Endothelial cell (in vitro differentiated cells): ENCODE measurements around the gene C11orf21. TPM values are rescaled to one million over a fixed set of nuclear protein-coding genes. Genes with fewer than 3 reads are reported as not detected.

Experiments used
- DNase-seq: peaks from one replicate; pipeline ENCODE4 v3.0.0; 2021; ENCODE audit warnings: low spot score
- H3K27ac Mint-ChIP-seq: one replicate; pipeline ENCODE4 v1.8.0; 2021; ENCODE audit warnings: mixed read lengths, inconsistent platforms; ENCODE audit not compliant: unreplicated experiment
- H3K27me3 Mint-ChIP-seq: one replicate; pipeline ENCODE4 v1.8.0; 2021; ENCODE audit warnings: mild to moderate bottlenecking, moderate library complexity, mixed read lengths, inconsistent platforms; ENCODE audit not compliant: unreplicated experiment
- H3K36me3 Mint-ChIP-seq: one replicate; pipeline ENCODE4 v1.8.0; 2021; ENCODE audit warnings: mild to moderate bottlenecking, low read depth, mixed read lengths, inconsistent platforms; ENCODE audit not compliant: unreplicated experiment
- H3K4me1 Mint-ChIP-seq: one replicate; pipeline ENCODE4 v1.8.0; 2021; ENCODE audit warnings: mild to moderate bottlenecking, mixed read lengths, inconsistent platforms; ENCODE audit not compliant: unreplicated experiment
- H3K4me3 Mint-ChIP-seq: one replicate; pipeline ENCODE4 v1.8.0; 2021; ENCODE audit warnings: mild to moderate bottlenecking, mixed read lengths, inconsistent platforms; ENCODE audit not compliant: unreplicated experiment
- H3K9me3 Mint-ChIP-seq: one replicate; pipeline ENCODE4 v1.8.0; 2021; ENCODE audit warnings: mixed read lengths, inconsistent platforms; ENCODE audit not compliant: unreplicated experiment
- CTCF ChIP-seq: fragments of 200-600 bp; sonication (generic); IDR thresholded peaks from one replicate; pipeline ENCODE4 v1.5.0; 2021; ENCODE audit warnings: antibody characterized with exemption; ENCODE audit not compliant: unreplicated experiment
- total RNA-seq: library from RNA; stranded (reverse); fragmentation: NEBNext Ultra II Directional; extraction: Animal tissue kit (Norgen Biotek cat#: 25700); gene quantifications from one replicate; pipeline ENCODE4 v1.2.1, GENCODE V29; 2021; ENCODE audit not compliant: unreplicated experiment

Gene C11orf21
- total RNA-seq, 1 donor from 2014 or later = 0.13 TPM

- no peak for TF ChIP-seq CTCF
- H3K4me3 Mint-ChIP-seq = no peak overlapping the region
- H3K27me3 Mint-ChIP-seq = no peaks in the 10 kb centered on the region
- no peaks in the 10 kb centered on the region for H3K4me1 Mint-ChIP-seq
- DNase-seq = no peak
- no peak overlapping the region for H3K27ac Mint-ChIP-seq
- H3K9me3 Mint-ChIP-seq = no peaks in the 10 kb centered on the region
- no peaks in the 10 kb centered on the region for H3K36me3 Mint-ChIP-seq
These were observed 9.8 kb upstream of the C11orf21 start for GRCh38 chr11:2311353-2312133.

- peaks cover 7% of the 10 kb centered on the region for H3K4me1 Mint-ChIP-seq
- no peaks in the 10 kb centered on the region for H3K27me3 Mint-ChIP-seq
- H3K9me3 Mint-ChIP-seq = no peaks in the 10 kb centered on the region
- DNase-seq = no peak
- H3K4me3 Mint-ChIP-seq = no peak overlapping the region
- no peaks in the 10 kb centered on the region for H3K36me3 Mint-ChIP-seq
- TF ChIP-seq CTCF = no peak
- no peak overlapping the region for H3K27ac Mint-ChIP-seq
These were observed 9.2 kb upstream of the C11orf21 start for GRCh38 chr11:2310786-2311352.

GRCh38 chr11:2310073-2310785, 8.5 kb upstream of the C11orf21 start:
- no peak for TF ChIP-seq CTCF
- Mint-ChIP-seq H3K27ac (no peak overlapping the region), H3K4me3 (no peak overlapping the region), H3K36me3 (no peaks in the 10 kb centered on the region), H3K9me3 (no peaks in the 10 kb centered on the region), H3K27me3 (no peaks in the 10 kb centered on the region), H3K4me1 (peaks cover 9% of the 10 kb centered on the region)
- DNase-seq = no peak

DNA sequence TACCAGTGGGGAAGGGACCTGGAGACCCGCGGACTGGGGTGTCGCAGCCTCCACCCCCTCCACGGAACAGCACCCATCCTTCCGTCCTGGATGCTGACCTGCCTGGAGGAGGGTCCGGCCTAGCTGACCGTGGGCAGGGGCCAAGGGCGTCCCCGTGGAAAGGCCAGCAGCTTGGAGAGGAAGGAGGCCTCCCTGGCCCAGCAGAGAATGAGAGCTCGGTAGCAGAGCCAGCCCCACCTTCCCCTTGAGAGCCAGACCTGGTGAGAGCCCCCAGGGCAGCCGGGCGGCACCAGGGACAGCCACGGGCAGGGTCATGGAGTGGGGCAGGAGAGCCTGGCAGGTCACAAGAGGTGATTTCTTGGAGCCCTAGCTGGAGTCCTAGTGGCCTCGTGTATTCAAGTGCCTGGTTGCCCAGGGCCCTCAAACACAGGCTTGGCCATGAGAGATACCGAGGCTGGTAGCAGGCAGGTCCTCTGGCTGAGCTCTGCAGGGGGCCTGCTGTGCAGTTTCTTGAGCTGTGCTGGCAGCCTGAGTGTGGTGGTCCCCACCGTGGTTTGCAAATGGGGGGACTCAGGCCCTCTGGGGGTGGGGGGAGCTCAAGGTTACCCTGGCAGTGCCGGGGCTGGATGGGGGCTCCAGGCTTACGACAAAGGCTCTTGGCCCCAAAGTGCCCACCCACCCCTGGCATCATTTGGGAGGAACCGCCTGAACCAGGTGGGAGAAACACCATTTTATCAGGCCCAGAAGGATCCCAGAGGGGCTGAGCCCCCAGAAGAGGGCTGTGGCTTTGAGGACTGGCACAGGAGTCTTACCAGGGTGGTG, 7.7 kb upstream of the C11orf21 start:
- H3K27me3 Mint-ChIP-seq = no peaks in the 10 kb centered on the region
- H3K27ac Mint-ChIP-seq = no peak overlapping the region
- DNase-seq = no peak
- TF ChIP-seq CTCF = no peak
- no peak overlapping the region for H3K4me3 Mint-ChIP-seq
- H3K9me3 Mint-ChIP-seq = no peaks in the 10 kb centered on the region
- no peaks in the 10 kb centered on the region for H3K36me3 Mint-ChIP-seq
- peaks cover 9% of the 10 kb centered on the region for H3K4me1 Mint-ChIP-seq
